HepG2 (cell line): Measurements from ENCODE around the gene ARL16. TPM values are rescaled to one million over a fixed set of nuclear protein-coding genes. Genes with fewer than 3 reads are reported as not detected.

Source experiments
- CREM ChIP-seq, 2 experiments: sonication (generic) in 1 of 2; formaldehyde crosslinking in 1 of 2; IDR thresholded peaks; 2 replicates each; pipeline versions ENCODE4 v1.4.0 to v1.6.1; 2016 to 2020; ENCODE audit warnings: antibody characterized with exemption in 1 of 2, mild to moderate bottlenecking in 1 of 2, missing genetic modification reagents in 1 of 2
- FLYWCH1 ChIP-seq: sonication (generic); formaldehyde crosslinking; IDR thresholded peaks from 2 replicates; pipeline ENCODE4 v1.8.1; 2023; ENCODE audit warnings: mild to moderate bottlenecking, missing genetic modification reagents
- IKZF4 ChIP-seq: sonication (generic); formaldehyde crosslinking; IDR thresholded peaks from 2 replicates; pipeline ENCODE4 v1.5.1; 2020; ENCODE audit warnings: borderline replicate concordance, mild to moderate bottlenecking, low read depth, missing genetic modification reagents; ENCODE audit errors: not compliant biosample characterization
- IKZF5 ChIP-seq: IDR thresholded peaks from 2 replicates; pipeline ENCODE4 v1.6.1; 2018; ENCODE audit warnings: missing genetic modification reagents, mild to moderate bottlenecking, missing compliant biosample characterization
- KDM1A ChIP-seq: IDR thresholded peaks from 2 replicates; pipeline ENCODE4 v1.6.1; 2016; ENCODE audit warnings: missing compliant biosample characterization
- MIER2 ChIP-seq: IDR thresholded peaks from 2 replicates; pipeline ENCODE4 v1.6.1; 2016; ENCODE audit warnings: missing biosample characterization, missing genetic modification reagents
- NCOR1 ChIP-seq: fragments of 200-600 bp; sonication (generic); IDR thresholded peaks from 2 replicates; pipeline ENCODE4 v1.7.0; 2017; ENCODE audit warnings: antibody characterized with exemption, low read length, borderline replicate concordance
- POLR2AphosphoS2 ChIP-seq: IDR thresholded peaks from 2 replicates; pipeline ENCODE4 v1.6.1; 2011; ENCODE audit warnings: low read depth, low read length, improper control_type of control experiment
- SATB2 ChIP-seq: sonication (generic); formaldehyde crosslinking; IDR thresholded peaks from 2 replicates; pipeline ENCODE4 v1.5.0; 2020; ENCODE audit warnings: missing genetic modification reagents
- SP1 ChIP-seq, 2 experiments: fragments of 450-650 bp in 1 of 2; sonication (generic) in 1 of 2; formaldehyde crosslinking in 1 of 2; IDR thresholded peaks; 2 replicates each; pipeline versions ENCODE4 v1.4.0 to v1.6.1; 2016 to 2020; ENCODE audit warnings: missing genetic modification reagents in 1 of 2
- TBX2 ChIP-seq: sonication (generic); formaldehyde crosslinking; IDR thresholded peaks from 2 replicates; pipeline ENCODE4 v1.5.0; 2020; ENCODE audit warnings: missing genetic modification reagents, mild to moderate bottlenecking, borderline replicate concordance
- TBX3 ChIP-seq: fragments of 450-650 bp; IDR thresholded peaks from 2 replicates; pipeline ENCODE4 v1.6.1; 2017; ENCODE audit warnings: antibody characterized with exemption, mild to moderate bottlenecking, inconsistent platforms, borderline replicate concordance
- ZFP1 ChIP-seq: IDR thresholded peaks from 2 replicates; pipeline ENCODE4 v1.6.1; 2016
- ZNF142 ChIP-seq: sonication (generic); formaldehyde crosslinking; IDR thresholded peaks from 2 replicates; pipeline ENCODE4 v1.4.0; 2020; ENCODE audit warnings: missing genetic modification reagents
- ZNF432 ChIP-seq: sonication (generic); formaldehyde crosslinking; IDR thresholded peaks from 2 replicates; pipeline ENCODE4 v1.5.0; 2020; ENCODE audit warnings: missing genetic modification reagents, mild to moderate bottlenecking, borderline replicate concordance
- ZNF503 ChIP-seq: sonication (generic); formaldehyde crosslinking; IDR thresholded peaks from 2 replicates; pipeline ENCODE4 v1.4.0; 2020; ENCODE audit warnings: missing genetic modification reagents
- ZNF709 ChIP-seq: sonication (generic); formaldehyde crosslinking; IDR thresholded peaks from 2 replicates; pipeline ENCODE4 v1.5.0; 2020; ENCODE audit warnings: mild to moderate bottlenecking, missing genetic modification reagents
- ZNF724P ChIP-seq: sonication (generic); formaldehyde crosslinking; IDR thresholded peaks from 2 replicates; pipeline ENCODE4 v1.8.0; 2022; ENCODE audit warnings: missing genetic modification reagents, borderline replicate concordance
- ZNF737 ChIP-seq: sonication (generic); formaldehyde crosslinking; IDR thresholded peaks from 2 replicates; pipeline ENCODE4 v1.5.0; 2020; ENCODE audit warnings: missing genetic modification reagents, mild to moderate bottlenecking, borderline replicate concordance
- ZSCAN20 ChIP-seq: sonication (generic); formaldehyde crosslinking; IDR thresholded peaks from 2 replicates; pipeline ENCODE4 v1.4.0; 2020; ENCODE audit warnings: missing genetic modification reagents, mild to moderate bottlenecking, borderline replicate concordance
- polyA plus RNA-seq, 8 experiments: library from polyadenylated mRNA; depleted of rRNA in 3 of 8; stranded (reverse) in 7 of 8; unstranded in 1 of 8; fragments of >200 nt; fragmentation: Illumina TruSeq in 4 of 8; extraction: Trizol in 4 of 8; gene quantifications; 2 replicates each; pipeline versions ENCODE4 v1.2.1 to v1.2.3, GENCODE V29; 2011 to 2016; ENCODE audit warnings: low read depth in 4 of 8, missing spikeins in 1 of 8, mixed read lengths in 1 of 8; ENCODE audit not compliant: insufficient read depth in 1 of 8
- total RNA-seq, 5 experiments: library from RNA; depleted of rRNA; stranded (reverse); fragments of >200 nt; fragmentation: Illumina TruSeq; extraction: Trizol; gene quantifications; 2 replicates each; pipeline ENCODE4 v1.2.3, GENCODE V29; 2016; ENCODE audit warnings: low read depth in 1 of 5

Gene ARL16
- total and polyA plus RNA-seq, 2 of the 13 experiments (the other 11 are each of a cell fraction or from before 2014, with no cell fraction given) = 20.8 to 30.8 TPM

GRCh38 chr17:81655378-81656117 is 28.0 kb downstream of the ARL16 start (continued):
- no peak for TF ChIP-seq SP1 (IDR thresholded peaks at IDR 0.05)
- TF ChIP-seq SP1 (CRISPR knock-in tag; IDR thresholded peaks at IDR 0.05) = no peak
- TF ChIP-seq IKZF5 (CRISPR knock-in tag) = peak; percentile 53; the same call in 1 of the 2 replicates
- no peak for TF ChIP-seq ZFP1 (CRISPR knock-in tag)
- no peak for TF ChIP-seq KDM1A (CRISPR knock-in tag)
- TF ChIP-seq MIER2 = 0 out of 2 replicates have a peak, but pooled peaks have one; percentile 21
- TF ChIP-seq NCOR1 = no peak
- no peak for TF ChIP-seq ZNF724P (CRISPR knock-in tag)
- TF ChIP-seq ZNF709 = no peak
- TF ChIP-seq TBX2 = no peak; the same call in 1 of the 2 replicates
- no peak for TF ChIP-seq IKZF4 (CRISPR knock-in tag)
- TF ChIP-seq FLYWCH1 (CRISPR knock-in tag) = no peak
- no peak for TF ChIP-seq POLR2AphosphoS2
- TF ChIP-seq CREM (IDR thresholded peaks at IDR 0.05) = no peak
- no peak for TF ChIP-seq CREM (CRISPR knock-in tag; IDR thresholded peaks at IDR 0.05)
- TF ChIP-seq SATB2 = no peak
- no peak for TF ChIP-seq ZNF432 (CRISPR knock-in tag)
- TF ChIP-seq ZNF503 (CRISPR knock-in tag) = no peak
- TF ChIP-seq ZSCAN20 (CRISPR knock-in tag) = no peak
- TF ChIP-seq ZNF737 (CRISPR knock-in tag) = no peak
- no peak for TF ChIP-seq ZNF142
- no peak for TF ChIP-seq TBX3
